HG02970 (cell line): ENCODE data around the gene RAB29.
A peak's percentile ranks its signal among the peaks of the same experiment; 100 is the strongest.

ENCODE experiments used
- ATAC-seq: cut with Tn5 transposase; IDR thresholded peaks from one replicate; pipeline ENCODE4 v1.9.1; 2021; ENCODE audit warnings: mild to moderate bottlenecking, moderate library complexity, moderate number of reproducible peaks; ENCODE audit not compliant: unreplicated experiment, low FRiP score

Gene RAB29

DNA sequence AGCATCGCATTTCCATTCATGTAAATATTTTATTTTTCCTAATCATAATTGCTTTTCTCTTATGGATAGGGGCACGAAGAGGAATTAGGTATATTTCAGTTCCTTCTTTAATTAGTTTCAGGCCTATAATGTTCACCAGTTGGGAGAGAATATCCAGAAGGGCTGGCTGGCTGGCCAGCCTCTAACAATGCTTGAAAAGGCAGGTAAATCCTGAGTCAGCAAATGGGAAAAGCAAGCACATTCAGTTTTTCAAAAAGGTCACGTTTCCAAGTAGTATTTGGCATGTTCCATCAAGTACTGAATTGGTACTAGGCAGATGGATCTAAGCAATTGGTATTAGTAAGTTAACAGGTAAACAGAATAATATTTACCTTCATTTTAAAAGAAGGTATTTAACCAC is 8.0 kb downstream of the RAB29 start:
- ATAC-seq, result no peak

DNA sequence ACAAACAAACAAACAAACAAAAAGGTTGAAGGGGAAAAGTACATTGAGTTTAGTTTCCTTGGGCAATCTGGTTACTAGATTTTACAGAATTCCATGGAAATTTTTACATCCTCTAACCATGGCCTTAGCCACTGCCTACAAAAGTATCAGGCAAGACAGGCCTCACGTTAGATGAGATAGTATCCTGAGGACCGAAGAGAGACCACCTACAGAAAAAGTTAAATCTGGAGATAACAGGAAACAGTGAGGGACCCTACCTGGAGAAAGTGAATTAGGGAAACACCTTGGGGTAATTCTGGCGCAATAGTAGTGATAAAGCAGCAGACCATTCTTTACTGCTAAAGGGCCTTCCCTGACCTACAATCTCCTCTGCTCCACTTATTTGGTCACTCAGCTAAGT is 8.7 kb downstream of the RAB29 start:
- no peak for ATAC-seq

GRCh38 chr1:205766038-205766437 is 9.2 kb downstream of the RAB29 start:
- no peak for ATAC-seq

GRCh38 chr1:205764578-205764977 is 10.7 kb downstream of the RAB29 start:
- no peak for ATAC-seq

GRCh38 chr1:205763980-205764379 is 11.3 kb downstream of the RAB29 start:
- ATAC-seq, result no peak

DNA sequence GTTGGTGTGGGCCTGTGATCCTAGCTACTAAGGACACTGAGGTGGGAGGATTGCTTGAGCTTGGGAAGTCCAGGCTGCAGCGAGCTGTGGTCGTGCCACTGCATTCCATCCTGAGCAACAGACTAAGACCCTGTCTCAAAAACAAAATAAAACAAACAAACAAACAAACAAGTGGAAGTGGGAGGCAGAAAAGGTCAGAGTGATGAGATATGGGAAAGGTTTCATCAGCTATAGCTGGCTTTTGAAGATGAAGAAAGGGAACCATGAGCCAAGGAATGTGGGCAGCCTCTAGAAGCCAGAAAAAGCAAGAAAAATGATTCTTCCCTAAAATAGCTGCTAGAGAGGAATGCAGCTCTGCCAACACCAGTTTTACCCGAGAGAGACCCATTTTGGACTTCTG is 14.7 kb downstream of the RAB29 start:
- ATAC-seq, result no peak

- no peak for ATAC-seq
Observed at GRCh38 chr1:205756552-205756951, 18.7 kb downstream of the RAB29 start.

- ATAC-seq, result no peak
Observed at GRCh38 chr1:205754857-205755256, 20.4 kb downstream of the RAB29 start.

DNA sequence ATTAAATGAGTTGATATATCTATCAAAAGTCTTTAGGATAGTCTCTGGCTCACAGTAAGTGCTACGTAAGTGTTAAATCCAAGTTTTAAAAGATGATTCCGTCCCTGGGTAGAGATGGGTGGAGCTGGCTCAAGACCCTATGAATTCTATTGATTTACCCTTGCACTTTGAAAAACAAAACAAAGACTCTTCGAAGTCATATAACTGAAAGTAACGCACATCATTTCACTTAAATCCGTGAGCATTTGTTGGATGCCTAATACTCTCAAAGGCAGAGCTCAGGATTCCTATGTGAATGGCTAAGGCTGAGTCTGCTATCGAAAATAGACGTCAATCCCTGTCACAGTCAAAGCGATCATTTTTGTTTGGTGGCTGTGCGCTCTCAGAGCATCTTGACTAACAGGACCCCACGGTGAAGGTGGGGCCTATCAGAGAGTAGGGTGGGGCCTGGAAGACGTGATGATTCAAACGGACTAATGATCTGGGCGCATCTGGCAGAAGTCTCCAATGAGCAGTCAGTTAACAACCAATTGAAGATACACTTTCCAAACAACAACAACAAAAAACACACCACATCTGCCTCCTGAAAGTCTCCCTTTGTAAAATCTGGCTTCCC is 24.1 kb downstream of the RAB29 start:
- no peak for ATAC-seq

GRCh38 chr1:205750138-205751035 is 24.9 kb downstream of the RAB29 start, which contains the start of gene NUCKS1:
Gene NUCKS1 (minus strand): TSS chr1:205750182. CDS start chr1:205749973, 209 bp downstream.
- peak; percentile 62 for ATAC-seq

DNA sequence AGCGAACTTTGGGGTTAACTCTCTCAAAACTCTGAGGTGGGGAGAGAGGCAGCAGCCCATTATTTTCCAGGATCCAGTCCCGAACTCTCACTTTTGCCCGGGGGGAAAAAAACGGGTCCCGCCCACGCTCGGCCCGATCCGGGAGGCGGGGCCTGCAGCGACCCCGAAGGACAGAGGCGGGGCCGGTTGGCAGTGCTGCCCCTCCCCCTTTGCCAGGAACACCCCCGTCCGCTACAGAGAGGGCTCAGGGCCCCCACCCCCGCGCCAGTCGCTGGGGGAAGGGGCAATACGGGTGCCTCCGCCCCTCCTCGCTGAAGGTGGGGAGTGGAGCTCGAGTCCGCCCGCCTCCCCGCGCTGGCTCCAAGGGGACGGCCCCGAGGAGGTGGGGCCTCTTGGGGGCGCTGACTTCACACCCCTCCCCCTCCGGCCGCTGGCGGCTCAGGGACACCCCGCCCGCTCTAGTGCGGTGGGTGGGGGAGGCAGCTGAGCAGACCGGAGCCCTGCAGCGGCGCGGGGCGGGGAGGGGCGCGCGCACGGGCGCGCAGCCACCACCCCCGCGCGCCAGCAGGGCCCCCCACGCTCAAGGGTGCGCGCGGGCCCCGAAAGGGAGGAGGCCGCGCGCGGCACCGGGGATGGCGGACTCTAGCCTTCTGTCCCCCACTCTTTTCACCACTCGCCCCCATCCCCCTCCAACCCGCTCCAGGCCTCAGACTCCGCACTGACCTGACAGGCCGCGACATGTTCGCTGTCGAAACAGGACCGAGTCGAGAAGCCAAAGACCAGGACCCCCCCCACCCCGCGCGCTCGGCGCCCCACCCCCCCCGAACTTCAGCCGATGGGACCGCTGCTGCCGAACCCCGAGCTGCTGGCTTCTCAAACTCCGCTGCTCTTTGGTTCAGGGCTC is 25.8 kb downstream of the RAB29 start:
- peak; percentile 73 for ATAC-seq

DNA sequence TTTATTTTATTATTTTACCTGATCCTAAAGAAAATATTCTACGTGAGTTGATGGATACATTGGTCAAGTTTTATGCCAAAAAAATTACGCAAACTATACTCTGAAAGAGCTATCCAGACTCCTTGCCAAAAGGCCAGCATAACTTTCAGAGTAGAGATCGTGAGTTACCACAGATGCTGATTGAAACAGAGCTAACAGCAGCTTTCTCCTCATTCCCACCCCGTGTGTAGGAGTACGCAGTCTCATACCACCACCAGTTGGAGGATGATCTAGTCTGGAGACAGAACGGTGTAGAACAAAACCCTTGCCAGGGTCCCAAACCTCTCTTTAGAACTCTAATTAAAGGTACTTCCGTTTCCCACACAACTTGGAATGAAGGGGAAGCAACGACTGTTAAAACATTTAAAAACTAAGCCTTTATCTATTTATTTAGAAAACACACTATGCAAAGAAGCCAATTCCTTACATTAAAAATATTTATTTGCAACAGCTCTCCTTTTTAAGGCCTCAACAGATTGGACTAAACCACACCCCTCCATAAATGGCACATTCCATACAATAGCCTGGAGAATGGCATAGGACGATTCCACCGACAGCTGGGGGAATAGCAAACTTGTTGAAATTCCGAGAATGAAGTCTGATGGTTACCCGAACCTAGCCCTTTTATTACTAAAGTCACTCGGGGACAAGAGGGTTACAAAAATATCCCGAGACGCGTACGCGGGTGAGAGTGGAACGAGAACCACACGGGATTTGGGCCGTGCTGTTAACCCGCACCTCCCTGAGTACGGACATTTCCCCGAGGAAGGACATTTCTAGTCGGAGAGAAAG is 26.7 kb downstream of the RAB29 start:
- peak; percentile 12 for ATAC-seq

DNA sequence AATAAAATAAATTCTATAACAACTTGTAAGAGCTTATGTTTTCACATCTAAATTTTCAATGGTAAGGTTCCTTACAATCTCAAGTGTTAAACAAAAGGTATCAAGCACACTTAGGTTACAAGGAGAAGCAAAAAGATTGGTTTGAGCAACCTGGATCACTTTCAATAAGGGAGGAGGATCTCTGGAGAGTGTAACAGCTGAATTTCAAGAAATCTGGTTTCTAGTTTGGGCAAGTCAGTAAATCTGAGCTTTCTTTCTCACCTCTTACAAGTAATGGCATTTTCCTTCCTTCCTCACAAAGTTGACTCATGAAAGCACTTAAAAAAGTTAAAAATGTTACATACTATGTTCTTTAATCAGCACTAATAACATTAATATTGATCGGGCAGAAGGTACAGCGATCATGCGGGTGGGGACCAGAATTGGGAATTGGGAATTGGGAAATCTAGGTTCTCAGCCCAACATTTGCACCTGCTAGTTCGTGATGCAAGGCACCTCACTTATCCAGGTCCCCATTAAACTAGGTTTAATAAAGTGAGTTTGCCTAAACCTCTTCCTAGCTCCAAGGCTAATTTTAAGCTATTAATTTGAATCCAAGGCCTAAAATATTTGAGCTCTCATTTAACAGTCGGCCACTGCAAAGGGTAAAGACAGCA is 28.4 kb downstream of the RAB29 start:
- ATAC-seq, result no peak

DNA sequence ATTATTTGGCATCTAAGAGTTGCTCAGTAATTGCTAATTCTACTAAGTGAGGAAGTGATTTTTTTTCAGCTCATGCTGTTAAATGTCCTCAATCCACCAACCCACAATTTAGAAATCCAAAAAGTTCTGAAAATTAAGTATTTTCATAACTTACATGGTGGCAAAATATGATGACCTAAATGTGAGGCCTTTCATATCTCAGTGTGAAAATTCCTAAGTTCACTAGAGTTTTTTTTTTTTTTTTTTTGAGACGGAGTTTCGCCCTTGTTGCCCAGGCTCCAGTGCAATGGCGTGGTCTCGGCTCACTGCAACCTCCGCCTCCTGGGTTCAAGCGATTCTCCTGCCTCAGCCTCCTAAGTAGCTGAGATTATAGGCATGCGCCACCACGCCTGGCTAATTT is 30.9 kb downstream of the RAB29 start:
- ATAC-seq, result no peak

GRCh38 chr1:205743977-205744376 is 31.3 kb downstream of the RAB29 start:
- ATAC-seq, result no peak

GRCh38 chr1:205741681-205742080 is 33.6 kb downstream of the RAB29 start:
- ATAC-seq, result no peak

DNA sequence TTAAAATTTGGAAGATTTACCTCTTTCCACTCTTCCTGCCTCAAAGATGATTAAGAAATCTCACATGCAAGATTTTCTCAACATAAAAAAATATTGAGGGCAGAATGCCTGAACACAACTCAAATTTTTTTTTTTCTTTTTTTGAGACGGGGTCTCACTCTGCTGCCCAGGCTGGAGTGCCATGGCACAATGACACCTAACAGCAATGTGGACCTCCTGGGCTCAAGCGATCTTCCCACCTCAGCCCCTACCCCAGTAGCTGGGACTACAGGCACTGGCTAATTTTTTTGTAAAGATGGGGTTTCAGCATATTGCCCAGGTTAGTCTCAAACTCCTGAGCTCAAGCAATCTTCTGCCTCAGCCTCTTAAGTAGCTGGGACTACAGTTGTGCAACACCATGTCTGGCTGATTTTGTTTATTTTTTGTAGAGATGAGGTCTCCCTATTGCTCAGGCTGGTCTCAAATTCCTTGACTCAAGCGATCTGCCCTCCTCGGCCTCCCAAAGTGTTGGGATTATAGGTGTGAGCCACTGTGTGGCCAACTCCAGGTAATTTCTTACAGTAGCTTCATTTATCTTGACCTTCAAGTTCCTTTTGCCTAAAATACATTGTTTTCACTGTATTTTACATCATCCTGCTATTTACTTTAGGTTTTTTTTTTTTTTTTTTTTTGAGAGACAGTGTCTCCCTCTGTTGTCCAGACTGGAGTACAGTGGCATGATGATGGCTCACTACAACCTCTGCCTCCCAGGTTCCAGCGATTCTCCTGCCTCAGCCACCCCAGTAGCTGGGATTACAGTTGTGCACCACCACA is 35.7 kb downstream of the RAB29 start:
- no peak for ATAC-seq

DNA sequence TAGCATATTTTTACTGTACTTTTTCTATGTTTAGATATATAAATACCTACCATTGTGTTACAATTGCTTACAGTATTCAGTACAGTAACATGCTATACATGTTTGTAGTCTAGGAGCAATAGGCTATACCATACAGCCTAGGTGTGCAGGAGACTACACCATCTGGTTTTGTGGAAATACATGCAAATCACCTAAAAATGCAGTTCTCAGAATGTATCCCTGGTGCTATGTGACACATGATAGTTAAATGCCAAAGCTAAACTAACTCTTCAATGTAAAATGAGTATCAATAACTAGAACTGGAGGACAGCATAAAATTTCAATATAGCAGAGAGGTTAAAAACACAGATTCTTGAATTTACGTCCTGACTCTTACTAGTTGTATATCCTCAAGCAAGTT is 40.1 kb downstream of the RAB29 start:
- no peak for ATAC-seq
